GM12875 (cell line): ENCODE measurements around the gene FBXL20.
"Not testable (repeated sequence)": the region's sequence is repeated elsewhere in the genome, so short reads cannot be mapped to it uniquely, and the experiment has no call there.

Source experiments
- H3K4me3 ChIP-seq: one replicate; pipeline ENCODE4 v1.5.1; 2011; ENCODE audit warnings: low read depth, low read length, control low read depth
- TF ChIP-seq, protein P1 (sequence below): IDR thresholded peaks from 2 replicates; pipeline ENCODE4 v1.5.1; 2011; ENCODE audit warnings: low read depth, mild to moderate bottlenecking, control low read depth, inconsistent platforms, low read length, moderate library complexity, borderline replicate concordance; ENCODE audit not compliant: insufficient read depth

FBXL20 gene, protein sequence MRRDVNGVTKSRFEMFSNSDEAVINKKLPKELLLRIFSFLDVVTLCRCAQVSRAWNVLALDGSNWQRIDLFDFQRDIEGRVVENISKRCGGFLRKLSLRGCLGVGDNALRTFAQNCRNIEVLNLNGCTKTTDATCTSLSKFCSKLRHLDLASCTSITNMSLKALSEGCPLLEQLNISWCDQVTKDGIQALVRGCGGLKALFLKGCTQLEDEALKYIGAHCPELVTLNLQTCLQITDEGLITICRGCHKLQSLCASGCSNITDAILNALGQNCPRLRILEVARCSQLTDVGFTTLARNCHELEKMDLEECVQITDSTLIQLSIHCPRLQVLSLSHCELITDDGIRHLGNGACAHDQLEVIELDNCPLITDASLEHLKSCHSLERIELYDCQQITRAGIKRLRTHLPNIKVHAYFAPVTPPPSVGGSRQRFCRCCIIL

DNA sequence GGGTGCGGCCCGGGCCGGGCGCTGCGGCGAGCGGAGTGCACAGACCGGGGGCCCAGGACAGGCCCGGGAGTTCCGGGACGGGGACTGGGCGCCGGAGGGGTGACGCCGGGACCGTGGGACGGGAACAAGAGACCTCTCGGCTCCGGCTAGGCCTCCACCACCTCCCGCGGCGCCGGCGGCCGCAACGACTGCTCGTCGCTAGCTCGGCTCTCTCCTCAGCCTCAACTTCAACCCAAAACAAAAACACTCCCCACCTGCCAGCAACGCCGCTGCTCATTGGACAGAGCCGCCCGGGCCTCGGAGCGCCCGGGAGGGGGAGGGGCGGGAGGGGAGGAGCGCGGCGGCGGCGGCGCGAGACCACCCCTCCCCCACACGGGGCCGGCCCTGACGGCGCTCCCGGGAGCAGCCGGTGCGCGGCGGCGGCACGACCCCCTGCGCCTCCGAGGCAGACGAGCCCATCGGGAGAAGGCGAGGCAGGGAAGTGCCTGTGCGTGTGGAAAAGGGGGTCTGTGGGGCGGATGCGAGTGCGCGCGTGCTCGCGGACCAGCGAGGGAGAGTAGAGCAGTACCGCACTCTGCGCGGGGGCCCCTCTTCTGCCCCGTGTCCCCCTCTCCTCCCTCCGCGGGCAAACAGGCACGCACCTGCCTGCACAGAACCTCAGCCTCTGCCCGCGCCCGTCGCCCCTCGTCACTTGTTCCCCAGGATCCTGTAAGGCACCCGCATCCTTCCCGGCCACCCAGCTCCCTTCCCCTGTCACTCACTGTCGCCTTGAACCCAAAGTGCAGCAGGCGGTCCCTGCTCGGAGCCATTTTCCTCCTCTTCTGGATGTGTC lies at the start of gene FBXL20:
FBXL20 (minus strand) TSS at position 215 of the 832 bp plus-strand sequence. CDS start 224 bp downstream, outside the sequence.
- TF ChIP-seq, protein P1, sequence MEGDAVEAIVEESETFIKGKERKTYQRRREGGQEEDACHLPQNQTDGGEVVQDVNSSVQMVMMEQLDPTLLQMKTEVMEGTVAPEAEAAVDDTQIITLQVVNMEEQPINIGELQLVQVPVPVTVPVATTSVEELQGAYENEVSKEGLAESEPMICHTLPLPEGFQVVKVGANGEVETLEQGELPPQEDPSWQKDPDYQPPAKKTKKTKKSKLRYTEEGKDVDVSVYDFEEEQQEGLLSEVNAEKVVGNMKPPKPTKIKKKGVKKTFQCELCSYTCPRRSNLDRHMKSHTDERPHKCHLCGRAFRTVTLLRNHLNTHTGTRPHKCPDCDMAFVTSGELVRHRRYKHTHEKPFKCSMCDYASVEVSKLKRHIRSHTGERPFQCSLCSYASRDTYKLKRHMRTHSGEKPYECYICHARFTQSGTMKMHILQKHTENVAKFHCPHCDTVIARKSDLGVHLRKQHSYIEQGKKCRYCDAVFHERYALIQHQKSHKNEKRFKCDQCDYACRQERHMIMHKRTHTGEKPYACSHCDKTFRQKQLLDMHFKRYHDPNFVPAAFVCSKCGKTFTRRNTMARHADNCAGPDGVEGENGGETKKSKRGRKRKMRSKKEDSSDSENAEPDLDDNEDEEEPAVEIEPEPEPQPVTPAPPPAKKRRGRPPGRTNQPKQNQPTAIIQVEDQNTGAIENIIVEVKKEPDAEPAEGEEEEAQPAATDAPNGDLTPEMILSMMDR, result no peak
- peak within 1 kb of the TSS; percentile 98 for H3K4me3 ChIP-seq

DNA sequence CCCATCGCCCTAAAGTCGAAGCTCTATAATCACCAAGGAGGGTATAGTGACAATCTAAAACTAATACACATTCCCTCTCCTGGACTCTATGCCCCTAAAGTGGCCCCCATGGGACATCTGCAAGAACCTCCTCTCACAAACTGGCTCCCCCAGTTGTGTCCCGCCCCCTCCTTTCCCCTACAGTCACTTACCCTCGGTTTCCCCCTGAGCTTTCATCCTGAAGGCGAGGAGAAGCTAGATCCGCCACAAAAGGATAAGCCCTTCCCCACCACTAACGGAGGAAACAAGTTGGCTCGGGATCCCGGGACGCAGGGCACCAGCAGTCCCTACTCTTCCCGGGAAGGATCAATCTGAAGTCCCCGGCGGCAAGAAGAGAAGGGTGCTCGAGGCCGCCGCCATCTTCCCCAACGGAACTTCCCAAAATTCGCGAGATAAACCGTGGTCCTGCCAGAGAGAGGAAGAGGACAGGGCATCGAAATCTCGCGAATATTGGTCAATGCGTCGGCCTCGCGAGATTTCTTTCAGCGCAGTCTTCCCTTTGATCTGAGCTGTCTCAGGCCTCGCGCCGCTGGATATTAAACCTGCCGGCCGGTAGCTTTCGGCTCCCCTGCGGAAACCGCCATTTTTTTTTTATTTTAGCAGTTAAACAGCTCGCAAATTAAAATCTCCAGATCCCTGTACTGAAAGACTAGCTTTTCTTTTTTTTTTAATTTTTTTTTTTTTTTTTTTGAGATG lies 49.6 kb upstream of the FBXL20 start, which contains the start of gene MED1:
MED1 (minus strand) TSS at position 417 of the 735 bp plus-strand sequence; CDS start at position 216, 201 bp downstream.
- H3K4me3 ChIP-seq, result peak within 1 kb of the TSS; percentile 82
- TF ChIP-seq, protein P1, result no peak

DNA sequence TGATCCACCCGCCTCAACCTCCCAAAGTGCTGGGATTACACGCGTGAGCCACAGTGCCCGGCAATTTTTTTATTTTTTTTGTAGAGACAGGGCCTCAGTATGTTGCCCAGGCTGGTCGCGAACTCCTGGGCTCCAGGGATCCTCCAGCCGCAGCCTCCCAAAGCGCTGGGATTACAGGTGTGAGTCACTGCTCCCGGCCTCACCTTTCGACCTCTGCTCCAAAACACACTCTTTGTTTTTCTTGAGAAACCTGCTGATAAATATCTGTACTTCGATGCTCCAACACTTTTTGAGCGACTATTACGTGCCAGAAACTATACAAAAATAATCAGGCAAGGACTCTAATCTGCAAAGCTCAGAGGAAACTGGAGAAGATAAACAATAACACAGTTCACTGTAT lies 48.6 kb upstream of the FBXL20 start:
- no peak overlapping the region for H3K4me3 ChIP-seq
- TF ChIP-seq, protein P1, result no peak

DNA sequence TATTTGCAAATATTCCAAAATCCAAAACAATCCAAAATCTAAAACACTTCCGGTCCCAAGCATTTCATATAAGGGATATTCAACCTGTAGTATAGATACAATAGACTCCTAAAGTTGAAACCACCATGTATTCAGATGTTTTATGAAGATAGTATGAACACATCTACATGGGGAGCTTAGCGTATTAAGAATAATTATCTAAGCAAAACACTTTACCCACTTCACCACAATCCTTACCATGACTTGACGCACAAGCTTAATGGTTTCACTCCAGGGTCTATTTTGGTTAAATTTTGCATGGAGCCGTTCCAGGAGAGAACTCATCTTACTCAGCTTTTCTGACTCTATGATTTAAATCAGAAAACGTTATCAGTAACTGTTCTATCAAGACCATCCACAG lies 46.1 kb upstream of the FBXL20 start:
- TF ChIP-seq, protein P1, result no peak
- H3K4me3 ChIP-seq, result no peak overlapping the region

DNA sequence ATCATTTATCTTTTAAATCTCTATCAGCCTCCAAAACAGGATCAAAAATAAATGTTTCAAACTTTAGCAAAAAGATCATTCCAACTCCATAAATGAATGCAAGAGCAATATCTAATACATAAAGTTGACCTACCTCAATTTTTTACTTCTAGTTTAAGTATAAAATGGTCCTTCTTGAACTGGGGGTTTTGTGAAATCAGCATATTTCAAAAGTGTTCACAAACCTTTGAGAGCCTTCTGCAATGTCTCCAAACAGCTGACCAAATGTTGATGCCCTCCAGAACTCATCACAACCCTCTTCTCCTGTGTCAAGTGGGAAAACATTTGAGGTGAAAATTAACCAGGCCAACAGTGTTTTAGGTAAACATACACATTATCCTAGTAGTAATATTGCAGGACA lies 41.9 kb upstream of the FBXL20 start:
- H3K4me3 ChIP-seq, result no peak overlapping the region
- TF ChIP-seq, protein P1, result no peak

DNA sequence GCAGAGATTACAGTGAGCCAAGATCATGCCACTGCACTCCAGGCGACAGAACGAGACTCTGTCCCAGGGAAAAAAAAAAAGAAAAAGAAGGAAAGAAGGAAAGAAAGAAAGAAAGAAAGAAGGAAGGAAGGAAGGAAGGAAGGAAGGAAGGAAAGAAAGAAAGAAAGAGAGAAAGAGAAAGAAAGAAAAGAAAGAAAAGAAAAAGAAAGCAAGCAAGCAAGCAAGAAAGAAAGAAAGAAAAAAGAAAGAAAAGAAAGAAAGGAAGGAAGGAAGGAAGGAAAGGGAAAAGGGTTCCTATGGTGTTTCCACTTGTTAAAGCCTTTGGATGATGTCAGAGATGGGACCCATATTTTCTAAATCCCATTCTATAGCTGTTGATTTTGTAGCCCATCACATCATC lies 38.4 kb upstream of the FBXL20 start:
- H3K4me3 ChIP-seq, result not testable (repeated sequence)

DNA sequence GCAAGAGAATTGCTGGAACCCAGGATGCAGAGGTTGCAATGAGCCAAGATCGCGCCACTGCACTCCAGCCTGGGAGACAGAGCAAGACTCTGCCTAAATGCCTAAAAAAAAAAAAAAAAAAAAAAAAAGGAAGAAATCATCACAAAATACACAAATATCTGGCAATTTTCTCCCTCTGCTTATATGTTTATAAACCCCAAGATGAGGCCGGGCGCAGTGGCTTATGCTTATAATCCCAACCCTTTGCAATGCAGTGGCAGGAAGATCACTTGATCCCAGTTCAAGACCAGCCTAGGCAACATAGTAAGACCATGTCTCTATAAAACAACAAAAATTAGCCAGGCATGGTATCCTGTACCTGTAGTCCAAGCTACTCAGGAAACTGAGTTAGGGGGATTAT lies 28.2 kb upstream of the FBXL20 start:
- TF ChIP-seq, protein P1, result no peak
- no peak overlapping the region for H3K4me3 ChIP-seq
